ENCODE data around the gene MACROH2A1. TPM values are rescaled to one million over a fixed set of nuclear protein-coding genes. Genes with fewer than 3 reads are reported as not detected.

The MACROH2A1 gene
- total and polyA plus RNA-seq, 5 donors = 128 to 160 (median 146) TPM

DNA sequence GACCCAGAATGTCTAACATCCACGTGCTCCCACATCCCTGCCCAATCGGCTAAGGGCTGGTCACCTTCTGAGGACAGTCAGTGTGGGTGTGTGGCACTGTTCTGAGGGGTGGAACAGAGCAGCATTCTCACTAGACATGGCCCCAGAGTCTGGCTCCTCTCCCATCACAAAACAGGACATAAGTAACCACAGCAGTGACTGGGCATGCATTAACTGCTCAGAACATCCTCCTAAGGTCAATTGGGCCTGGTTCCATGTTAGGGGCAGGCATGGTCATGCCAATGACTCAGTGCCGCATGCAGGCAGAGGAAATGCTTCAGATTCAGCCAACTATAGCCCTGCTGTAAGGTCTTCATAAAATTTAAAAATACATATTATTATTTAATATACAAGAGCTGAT lies 12.9 kb downstream of the MACROH2A1 start:
- peaks cover 49% of the 10 kb centered on the region for H3K4me1 ChIP-seq (ENCODE audit: control insufficient read depth, insufficient read depth, low read length)
- peak; percentile 10 to 22 for ATAC-seq
- no peaks in the 10 kb centered on the region for H3K9me3 ChIP-seq (ENCODE audit: control insufficient read depth, low read length)
- no peak overlapping the region for H3K4me3 ChIP-seq (ENCODE audit: low read length)
- no peaks in the 10 kb centered on the region for H3K27me3 ChIP-seq (ENCODE audit: control insufficient read depth, insufficient read depth)
- peak overlapping the region; percentile 61 for H3K27ac ChIP-seq (ENCODE audit: low read length)
- 93% methylated on average over 3 of the region's 3 CpGs for WGBS
- intact Hi-C loops (cut with DNase I) = no loop called here
- DNase-seq = no peak

DNA sequence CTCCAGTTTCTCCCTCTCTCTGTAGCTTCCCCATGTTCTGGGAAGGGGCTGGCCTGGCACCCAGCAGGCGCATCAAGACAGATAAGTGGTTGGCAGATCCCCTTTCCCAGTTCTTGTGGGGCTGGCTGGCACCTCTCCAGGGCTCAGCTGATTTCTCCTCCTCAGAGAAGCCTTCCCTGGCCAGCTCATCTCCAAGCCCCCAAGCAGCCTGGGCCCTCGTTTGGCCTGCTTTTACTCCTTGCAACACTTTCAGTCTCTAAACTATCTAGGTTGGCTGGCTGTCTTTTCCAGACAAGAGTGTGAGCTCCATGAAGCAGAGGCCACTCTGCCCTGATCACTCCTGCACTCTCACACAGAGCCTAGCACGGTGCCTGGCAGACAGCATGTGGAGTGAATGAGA lies 13.5 kb downstream of the MACROH2A1 start:
- H3K27me3 ChIP-seq (ENCODE audit: control insufficient read depth, insufficient read depth) = no peaks in the 10 kb centered on the region
- ATAC-seq (no peak), DNase-seq (peak in 1 of 3 donors; percentile 69)
- H3K4me1 ChIP-seq (ENCODE audit: control insufficient read depth, insufficient read depth, low read length) = peaks cover 44% of the 10 kb centered on the region
- intact Hi-C loops (cut with DNase I) = no loop called here
- 52% methylated on average over 3 of the region's 3 CpGs for WGBS
- H3K9me3 ChIP-seq (ENCODE audit: control insufficient read depth, low read length) = no peaks in the 10 kb centered on the region
- peak overlapping the region; percentile 61 for H3K27ac ChIP-seq (ENCODE audit: low read length)
- no peak overlapping the region for H3K4me3 ChIP-seq (ENCODE audit: low read length)

DNA sequence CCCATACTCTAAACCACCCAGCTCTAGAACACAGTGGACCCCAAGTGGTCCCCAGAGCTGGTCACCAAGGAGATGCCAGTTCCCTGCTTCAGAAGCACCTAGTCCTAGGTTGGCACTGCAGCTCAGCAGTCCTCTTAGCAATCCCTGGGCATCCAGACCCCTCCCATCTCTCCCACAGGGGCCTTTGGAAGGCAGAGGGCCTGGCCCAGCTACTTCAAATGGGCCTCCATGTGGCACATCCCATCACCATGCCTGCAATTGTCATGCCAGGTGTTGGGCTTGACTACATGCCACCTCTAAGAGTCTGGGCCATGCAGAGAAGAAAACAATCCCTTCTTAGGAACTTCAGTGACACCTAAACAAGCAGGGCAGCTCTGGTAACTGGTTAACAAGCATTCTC lies 14.1 kb downstream of the MACROH2A1 start:
- no peak for DNase-seq
- peaks cover 44% of the 10 kb centered on the region for H3K4me1 ChIP-seq (ENCODE audit: control insufficient read depth, insufficient read depth, low read length)
- no peaks in the 10 kb centered on the region for H3K27me3 ChIP-seq (ENCODE audit: control insufficient read depth, insufficient read depth)
- H3K4me3 ChIP-seq (ENCODE audit: low read length) = no peak overlapping the region
- no peak overlapping the region for H3K27ac ChIP-seq (ENCODE audit: low read length)
- no peak for ATAC-seq
- intact Hi-C loops (cut with DNase I) = no loop called here
- no peaks in the 10 kb centered on the region for H3K9me3 ChIP-seq (ENCODE audit: control insufficient read depth, low read length)

DNA sequence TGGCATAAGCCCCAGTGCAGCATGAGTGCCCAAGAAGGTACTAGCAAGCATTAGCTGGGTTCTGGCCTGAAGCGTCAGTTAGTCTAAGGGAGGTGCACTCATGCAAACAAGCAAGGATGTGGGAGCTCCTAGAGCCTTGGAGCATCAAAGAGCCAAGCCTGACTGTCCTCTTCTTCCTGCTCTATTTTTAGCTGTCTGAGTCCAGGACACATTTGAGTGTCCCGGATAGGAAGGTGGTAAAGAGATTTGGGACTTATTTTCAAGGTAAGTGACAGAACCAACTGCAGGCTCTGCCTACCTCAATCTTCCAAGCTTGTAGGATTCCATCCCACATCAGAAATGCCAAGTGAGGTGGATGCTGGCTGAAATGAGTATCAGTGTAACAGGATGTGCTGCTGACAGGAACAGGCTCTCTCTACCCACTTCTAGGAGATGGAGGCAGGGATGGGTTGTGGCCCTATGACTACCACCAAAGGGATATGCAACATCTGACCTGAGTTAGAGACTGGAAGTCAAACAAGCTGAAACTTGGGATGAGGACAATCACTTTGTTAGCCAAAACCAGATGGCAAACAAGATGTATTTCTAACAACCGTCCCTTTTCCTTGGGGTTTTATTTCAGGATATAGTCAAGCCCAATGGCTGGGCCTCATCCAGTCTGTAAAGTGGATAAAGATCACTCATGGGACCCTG lies 15.1 kb downstream of the MACROH2A1 start:
- Histone ChIP-seq H3K27me3 (ENCODE audit: control insufficient read depth, insufficient read depth) (no peaks in the 10 kb centered on the region), H3K27ac (ENCODE audit: low read length) (peak overlapping the region; percentile 41), H3K9me3 (ENCODE audit: control insufficient read depth, low read length) (no peaks in the 10 kb centered on the region), H3K4me1 (ENCODE audit: control insufficient read depth, insufficient read depth, low read length) (peaks cover 42% of the 10 kb centered on the region), H3K4me3 (ENCODE audit: low read length) (no peak overlapping the region)
- WGBS = 40% methylated on average over 3 of the region's 3 CpGs
- intact Hi-C loops (cut with DNase I) = no loop called here
- no peak for ATAC-seq
- DNase-seq = no peak

DNA sequence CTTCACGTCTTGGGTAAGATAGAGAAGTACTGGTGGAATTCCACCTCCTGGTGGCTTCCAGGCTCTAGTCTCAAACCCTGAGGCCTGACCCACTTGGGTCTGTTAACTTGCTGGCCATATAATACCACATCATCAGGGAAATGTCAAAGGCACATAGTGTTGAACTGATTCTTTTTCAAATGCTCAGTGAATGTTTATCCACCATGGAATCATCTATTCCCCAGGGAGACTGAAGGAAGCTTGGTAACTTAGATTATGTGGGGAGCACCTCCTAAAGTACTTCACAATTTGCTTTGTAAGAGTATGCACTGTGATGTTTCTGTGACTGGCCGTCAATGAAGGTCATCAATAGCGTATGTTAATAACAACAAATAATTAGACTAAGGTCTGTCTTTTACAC lies 16.1 kb downstream of the MACROH2A1 start:
- WGBS = 69% methylated on average over 3 of the region's 3 CpGs
- intact Hi-C loops (cut with DNase I) = no loop called here
- Histone ChIP-seq H3K27ac (ENCODE audit: low read length) (no peak overlapping the region), H3K9me3 (ENCODE audit: control insufficient read depth, low read length) (no peaks in the 10 kb centered on the region), H3K4me1 (ENCODE audit: control insufficient read depth, insufficient read depth, low read length) (peaks cover 42% of the 10 kb centered on the region), H3K4me3 (ENCODE audit: low read length) (no peak overlapping the region), H3K27me3 (ENCODE audit: control insufficient read depth, insufficient read depth) (no peaks in the 10 kb centered on the region)
- no peak for ATAC-seq
- DNase-seq = no peak

DNA sequence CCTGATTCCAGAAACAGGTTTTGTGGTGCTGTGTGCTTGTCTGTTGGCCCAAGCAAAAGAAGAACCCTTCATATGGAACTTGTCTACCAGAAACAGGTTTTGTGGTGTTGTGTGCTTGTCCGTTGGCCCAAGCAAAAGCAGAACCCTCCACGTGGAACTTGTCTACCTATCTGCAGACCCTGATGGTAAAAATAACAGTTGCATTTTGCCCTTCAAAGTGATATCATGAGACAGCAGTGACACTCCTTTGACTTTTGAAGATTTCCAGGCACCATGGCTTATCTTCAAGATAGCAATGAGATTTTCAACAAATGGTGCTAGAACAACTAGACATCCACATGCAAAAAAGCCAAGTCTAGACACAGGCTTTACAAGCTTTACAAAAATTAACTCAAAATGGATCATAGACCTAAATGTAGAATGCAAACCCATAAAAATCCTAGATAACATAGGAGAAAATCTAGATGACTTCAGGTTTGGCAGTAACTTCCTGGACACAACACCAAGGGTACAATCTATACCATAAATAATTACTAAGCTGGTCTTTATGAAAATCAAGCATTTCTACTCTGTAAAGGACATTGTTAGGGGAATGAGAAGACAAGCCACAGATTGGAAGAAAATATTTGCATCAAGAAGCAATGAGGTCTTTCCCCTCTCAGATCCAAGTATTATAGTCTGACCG lies 16.8 kb downstream of the MACROH2A1 start:
- no peaks in the 10 kb centered on the region for H3K27me3 ChIP-seq (ENCODE audit: control insufficient read depth, insufficient read depth)
- H3K4me1 ChIP-seq (ENCODE audit: control insufficient read depth, insufficient read depth, low read length) = peaks cover 37% of the 10 kb centered on the region
- 54% methylated on average over 3 of the region's 3 CpGs for WGBS
- no peak overlapping the region for H3K4me3 ChIP-seq (ENCODE audit: low read length)
- DNase-seq = no peak
- H3K9me3 ChIP-seq (ENCODE audit: control insufficient read depth, low read length) = no peaks in the 10 kb centered on the region
- intact Hi-C loops (cut with DNase I) = no loop called here
- ATAC-seq = no peak
- no peak overlapping the region for H3K27ac ChIP-seq (ENCODE audit: low read length)

DNA sequence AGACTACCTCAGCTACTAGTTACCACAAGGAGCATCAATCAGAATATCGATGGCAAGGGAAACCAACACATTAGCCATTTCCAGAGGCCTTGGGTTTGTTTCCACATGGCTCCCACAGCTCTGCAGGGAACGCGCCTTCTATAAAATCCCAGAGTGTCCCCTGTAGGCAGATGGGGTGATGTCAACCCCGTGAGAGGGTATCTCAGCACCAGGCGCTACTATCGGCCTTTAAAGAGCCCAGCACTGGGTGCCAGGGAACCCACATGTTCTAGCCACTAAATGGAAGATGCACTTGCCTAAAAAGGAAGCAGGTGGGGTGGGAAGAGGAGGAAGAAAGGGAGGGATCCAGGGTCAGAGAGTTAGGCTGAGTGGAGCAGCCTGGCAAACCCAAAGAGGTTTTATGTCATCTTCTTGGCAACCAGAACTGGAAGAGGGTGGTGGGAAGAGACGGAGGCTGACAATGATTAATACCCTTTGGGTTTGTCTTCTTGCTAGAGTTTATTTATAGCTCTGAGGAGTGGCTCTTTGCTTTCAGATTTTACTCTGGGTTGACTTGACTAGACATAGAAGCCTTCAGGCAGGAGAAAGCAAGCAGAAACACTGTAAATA lies 19.9 kb downstream of the MACROH2A1 start:
- no peaks in the 10 kb centered on the region for H3K9me3 ChIP-seq (ENCODE audit: control insufficient read depth, low read length)
- no peaks in the 10 kb centered on the region for H3K27me3 ChIP-seq (ENCODE audit: control insufficient read depth, insufficient read depth)
- peak overlapping the region; percentile 33 for H3K27ac ChIP-seq (ENCODE audit: low read length)
- no peak for DNase-seq
- intact Hi-C loops (cut with DNase I) = no loop called here
- H3K4me1 ChIP-seq (ENCODE audit: control insufficient read depth, insufficient read depth, low read length) = peaks cover 28% of the 10 kb centered on the region
- 65% methylated on average over 7 of the region's 7 CpGs for WGBS
- ATAC-seq = peak; percentile 49 to 73
- H3K4me3 ChIP-seq (ENCODE audit: low read length) = no peak overlapping the region

DNA sequence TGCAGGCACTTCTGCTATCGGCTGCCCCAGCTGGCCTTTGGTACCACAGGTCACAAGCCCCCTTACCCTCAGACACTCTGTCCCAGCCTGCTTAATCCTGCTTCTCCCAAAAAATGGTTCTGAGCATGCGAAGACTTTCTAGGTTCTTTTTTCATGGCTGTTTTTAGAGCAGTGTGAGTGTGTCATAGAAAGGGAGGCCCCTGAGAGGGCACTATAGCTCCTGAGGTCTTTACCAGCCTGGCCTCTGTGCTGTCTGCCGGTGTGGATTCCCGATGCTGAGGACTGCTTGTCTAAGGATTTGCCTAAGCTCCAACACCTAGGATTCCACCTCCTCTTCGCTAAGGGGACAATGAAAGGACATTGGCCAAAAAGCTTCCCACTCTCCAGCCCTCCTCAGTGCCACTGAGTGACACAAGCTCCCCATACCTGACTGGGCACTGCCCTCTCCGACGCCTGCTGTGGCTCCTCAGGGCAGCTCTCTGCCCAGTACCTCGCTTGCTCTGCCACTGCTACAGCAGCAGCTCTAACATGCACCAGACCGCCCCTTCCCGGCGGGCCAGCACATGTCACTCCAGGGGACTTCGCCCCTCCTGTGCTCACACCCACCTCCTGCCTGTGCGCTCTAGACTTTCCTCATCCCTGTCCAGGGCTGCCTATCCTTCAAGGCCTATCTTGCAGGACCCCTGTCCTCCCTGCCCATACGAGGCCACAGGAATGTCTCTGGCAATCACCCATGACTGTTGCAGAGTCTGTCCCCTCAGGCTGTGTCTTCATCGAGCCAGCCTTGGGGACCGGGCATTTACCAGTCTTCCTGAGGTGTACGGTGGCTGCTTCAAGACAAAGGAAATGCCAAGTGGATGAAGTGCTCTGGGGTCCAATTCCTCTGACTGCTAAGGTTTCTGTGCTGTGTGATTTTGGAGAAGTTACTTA lies 21.0 kb downstream of the MACROH2A1 start:
- H3K27ac ChIP-seq (ENCODE audit: low read length) = no peak overlapping the region
- H3K9me3 ChIP-seq (ENCODE audit: control insufficient read depth, low read length) = no peaks in the 10 kb centered on the region
- WGBS = 61% methylated on average over 17 of the region's 17 CpGs
- peaks cover 29% of the 10 kb centered on the region for H3K4me1 ChIP-seq (ENCODE audit: control insufficient read depth, insufficient read depth, low read length)
- ATAC-seq (peak; percentile 10 to 26), DNase-seq (no peak)
- intact Hi-C loops (cut with DNase I) = no loop called here
- no peaks in the 10 kb centered on the region for H3K27me3 ChIP-seq (ENCODE audit: control insufficient read depth, insufficient read depth)
- no peak overlapping the region for H3K4me3 ChIP-seq (ENCODE audit: low read length)

DNA sequence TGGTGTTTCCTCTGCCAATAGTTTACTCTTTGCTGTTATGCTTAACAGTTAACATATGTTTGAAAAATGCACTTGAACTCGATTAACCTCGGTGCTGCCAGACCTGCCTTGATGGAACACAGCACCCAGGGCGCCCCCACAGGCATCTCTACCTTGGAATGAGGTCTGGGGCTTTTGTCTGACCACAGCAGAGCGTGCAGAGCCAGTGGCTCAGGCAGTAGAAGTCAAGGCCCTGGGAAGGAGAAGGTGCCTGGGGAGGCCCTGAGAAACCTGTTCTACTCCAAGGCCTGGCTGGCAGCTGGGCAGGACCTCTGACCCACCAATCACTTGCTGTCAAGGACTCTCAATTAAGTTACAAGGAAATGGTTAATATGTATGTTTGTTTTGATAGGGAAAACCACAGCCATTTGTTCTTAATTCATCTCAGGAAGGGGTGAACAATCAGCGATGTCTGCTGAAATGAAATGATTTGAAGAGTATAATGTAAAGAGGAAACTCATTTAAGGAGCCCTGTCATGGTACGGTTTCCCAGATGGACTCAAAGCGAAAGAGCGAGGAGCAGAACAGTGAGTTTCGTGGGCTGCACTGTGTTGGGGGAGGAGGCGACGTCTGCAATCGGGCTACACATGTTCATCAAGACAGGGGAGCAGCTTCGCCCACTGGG lies 21.9 kb downstream of the MACROH2A1 start:
- intact Hi-C loops (cut with DNase I) = no loop called here
- Histone ChIP-seq H3K27me3 (ENCODE audit: control insufficient read depth, insufficient read depth) (no peaks in the 10 kb centered on the region), H3K4me3 (ENCODE audit: low read length) (no peak overlapping the region), H3K4me1 (ENCODE audit: control insufficient read depth, insufficient read depth, low read length) (peaks cover 32% of the 10 kb centered on the region), H3K27ac (ENCODE audit: low read length) (no peak overlapping the region), H3K9me3 (ENCODE audit: control insufficient read depth, low read length) (no peaks in the 10 kb centered on the region)
- WGBS = 61% methylated on average over 13 of the region's 13 CpGs
- ATAC-seq (no peak), DNase-seq (no peak)

DNA sequence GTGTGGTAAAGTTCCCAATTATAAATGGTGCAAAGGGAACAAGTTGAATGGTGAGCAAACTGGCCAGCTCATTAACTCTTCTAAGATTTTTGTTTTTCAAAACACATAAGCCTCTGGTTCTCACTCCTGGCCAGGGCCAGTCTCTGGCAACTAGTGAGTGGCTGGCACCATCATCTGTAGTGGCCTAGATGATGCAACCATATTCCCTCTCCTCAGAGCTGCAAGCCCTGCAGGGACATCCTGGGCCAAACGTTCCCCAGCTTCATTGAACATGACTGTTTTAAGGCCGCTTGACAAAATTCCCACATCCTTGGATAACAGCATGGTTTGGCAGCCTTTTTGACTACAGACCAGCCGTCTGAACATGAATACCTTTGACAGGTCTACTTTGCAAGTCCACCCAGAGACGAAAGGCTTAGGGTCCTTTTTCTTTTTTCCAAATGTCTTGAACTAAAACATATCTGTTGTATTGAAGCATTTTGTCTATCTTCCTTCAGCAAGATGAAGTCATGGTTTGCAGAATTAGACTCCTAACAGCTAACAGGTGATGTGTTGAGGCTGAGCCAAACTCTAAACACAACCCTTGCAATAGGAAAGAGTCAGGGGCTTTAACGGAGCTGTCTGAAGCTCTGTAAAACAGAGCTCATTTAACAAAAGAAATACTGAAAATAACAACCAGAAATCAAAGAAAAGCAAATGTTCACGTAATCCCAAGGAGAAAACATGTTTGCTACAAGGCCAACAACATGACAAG lies 23.8 kb downstream of the MACROH2A1 start:
- no peaks in the 10 kb centered on the region for H3K9me3 ChIP-seq (ENCODE audit: control insufficient read depth, low read length)
- peak overlapping the region; percentile 26 for H3K27ac ChIP-seq (ENCODE audit: low read length)
- DNase-seq (peak in 2 of 3 donors; percentile 56 to 71), ATAC-seq (peak; percentile 28 to 53)
- no peaks in the 10 kb centered on the region for H3K27me3 ChIP-seq (ENCODE audit: control insufficient read depth, insufficient read depth)
- H3K4me1 ChIP-seq (ENCODE audit: control insufficient read depth, insufficient read depth, low read length) = peaks cover 28% of the 10 kb centered on the region
- 54% methylated on average over 6 of the region's 6 CpGs for WGBS
- intact Hi-C loops (cut with DNase I) = no loop called here
- H3K4me3 ChIP-seq (ENCODE audit: low read length) = no peak overlapping the region
